H1 (cell line): ENCODE results near the gene YLPM1.

Experiments used
- CTCF ChIP-seq, 3 experiments: IDR thresholded peaks; 1 replicate in 2 of 3; 2 replicates in 1 of 3; pipeline versions ENCODE4 v1.5.1 to v1.6.1; 2011; ENCODE audit warnings: low read length in 3 of 3, mild to moderate bottlenecking in 3 of 3, inconsistent platforms in 2 of 3, low read depth in 1 of 3, moderate library complexity in 1 of 3; ENCODE audit not compliant: insufficient read depth in 1 of 3; ENCODE audit errors: control extremely low read depth in 1 of 3
- EP300 ChIP-seq, 2 experiments: IDR thresholded peaks; 1 replicate in 1 of 2; 2 replicates in 1 of 2; pipeline ENCODE4 v1.6.1; 2011 to 2012; ENCODE audit warnings: low read depth in 2 of 2, low read length in 2 of 2, mild to moderate bottlenecking in 2 of 2, borderline replicate concordance in 1 of 2, inconsistent platforms in 1 of 2, moderate library complexity in 1 of 2
- GABPA ChIP-seq: IDR thresholded peaks from 2 replicates; pipeline ENCODE4 v1.6.1; 2011; ENCODE audit warnings: mild to moderate bottlenecking, low read length, moderate library complexity, borderline replicate concordance; ENCODE audit not compliant: insufficient read depth
- POLR2A ChIP-seq, 2 experiments: IDR thresholded peaks; 1 replicate in 1 of 2; 2 replicates in 1 of 2; pipeline ENCODE4 v1.6.1; 2011; ENCODE audit warnings: low read depth in 2 of 2, low read length in 2 of 2, mild to moderate bottlenecking in 2 of 2; ENCODE audit errors: control extremely low read depth in 1 of 2
- RAD21 ChIP-seq, 2 experiments: IDR thresholded peaks in 1 of 2; conservative IDR thresholded peaks in 1 of 2; 2 replicates each; pipeline ENCODE4 v1.6.1; 2011; ENCODE audit warnings: low read depth in 2 of 2, low read length in 2 of 2, improper control_type of control experiment in 1 of 2, inconsistent platforms in 1 of 2, mild to moderate bottlenecking in 1 of 2, moderate library complexity in 1 of 2
- TAF1 ChIP-seq: IDR thresholded peaks from 2 replicates; pipeline ENCODE4 v1.6.1; 2011; ENCODE audit warnings: mild to moderate bottlenecking, low read depth, low read length
- YY1 ChIP-seq: IDR thresholded peaks from 2 replicates; pipeline ENCODE4 v1.6.1; 2011; ENCODE audit warnings: low read depth, mild to moderate bottlenecking, low read length

GRCh38 chr14:74840603-74841030, 77.5 kb downstream of the YLPM1 start:
- TF ChIP-seq GABPA (no peak), POLR2A (IDR thresholded peaks at IDR 0.05; ENCODE audit: control extremely low read depth in 1 of 2, low read depth in 2 of 2, low read length in 2 of 2) (no peak), CTCF (IDR thresholded peaks at IDR 0.05; ENCODE audit: control extremely low read depth in 1 of 3, insufficient read depth in 1 of 3, low read depth in 1 of 3, low read length in 3 of 3) (no peak), EP300 (IDR thresholded peaks at IDR 0.05; ENCODE audit: borderline replicate concordance in 1 of 2, low read depth in 2 of 2, low read length in 2 of 2) (no peak), RAD21 (IDR thresholded peaks at IDR 0.05 in 1 of 2, conservative IDR thresholded peaks at IDR 0.05 in 1 of 2; ENCODE audit: low read depth in 2 of 2, low read length in 2 of 2) (no peak), YY1 (no peak), TAF1 (no peak)
